ENCODE data around the gene C1orf167. TPM values are rescaled to one million over a fixed set of nuclear protein-coding genes. Genes with fewer than 3 reads are reported as not detected.

Gene C1orf167
- total RNA-seq, 1 experiment from 2014 or later = not detected

GRCh38 chr1:11748294-11749202 lies 13.4 kb upstream of the C1orf167 start:
- H2AFZ ChIP-seq (ENCODE audit: low read length) = no peak overlapping the region
- ChIA-PET CTCF (no interaction called here), POLR2A (ENCODE audit: unreplicated experiment) (no interaction called here)
- ATAC-seq = no peak
- no peaks in the 10 kb centered on the region for H3K27me3 ChIP-seq (ENCODE audit: low read length)
- H3K9me2 ChIP-seq (replicated peaks; ENCODE audit: low read length) = no peaks in the 10 kb centered on the region
- peaks cover 14% of the 10 kb centered on the region for H3K4me1 ChIP-seq (ENCODE audit: insufficient read depth, low read length)
- H3K4me3 ChIP-seq (ENCODE audit: low read length) = no peak overlapping the region
- no peak for DNase-seq
- H3K9ac ChIP-seq (ENCODE audit: low read length) = no peak overlapping the region
- no peaks in the 10 kb centered on the region for H3K9me3 ChIP-seq (ENCODE audit: low read length)
- H3K27ac ChIP-seq (ENCODE audit: low read length) = no peak overlapping the region
- no peaks in the 10 kb centered on the region for H4K20me1 ChIP-seq (ENCODE audit: low read length)
- H3F3A ChIP-seq (ENCODE audit: low read length, unreplicated experiment) = peaks cover 4% of the 10 kb centered on the region
- TF ChIP-seq CTCF (conservative IDR thresholded peaks at IDR 0.05; ENCODE audit: low read depth, low read length) (no peak), EZH2 (IDR thresholded peaks at IDR 0.05; ENCODE audit: low read length, unreplicated experiment) (no peak), EZH2phosphoT487 (IDR thresholded peaks at IDR 0.05; ENCODE audit: borderline replicate concordance, low read length) (no peak)
- no peaks in the 10 kb centered on the region; the same call in 1 of the 2 replicates for H3K36me3 ChIP-seq (ENCODE audit: low read depth, low read length)
- BruUV-seq (replicated peaks) = no TSS peak
- intact Hi-C loops (cut with micrococcal nuclease) = no loop called here
- no peaks in the 10 kb centered on the region for H3K79me2 ChIP-seq (ENCODE audit: low read length)
- H3K4me2 ChIP-seq (ENCODE audit: low read length) = no peak overlapping the region

GRCh38 chr1:11749203-11749689 lies 12.7 kb upstream of the C1orf167 start:
- Histone ChIP-seq H4K20me1 (ENCODE audit: low read length) (no peaks in the 10 kb centered on the region), H3K4me1 (ENCODE audit: insufficient read depth, low read length) (peaks cover 14% of the 10 kb centered on the region), H2AFZ (ENCODE audit: low read length) (no peak overlapping the region), H3K79me2 (ENCODE audit: low read length) (no peaks in the 10 kb centered on the region), H3K9me3 (ENCODE audit: low read length) (no peaks in the 10 kb centered on the region), H3K9me2 (replicated peaks; ENCODE audit: low read length) (no peaks in the 10 kb centered on the region), H3K4me3 (ENCODE audit: low read length) (no peak overlapping the region), H3F3A (ENCODE audit: low read length, unreplicated experiment) (peaks cover 4% of the 10 kb centered on the region), H3K4me2 (ENCODE audit: low read length) (no peak overlapping the region), H3K9ac (ENCODE audit: low read length) (no peak overlapping the region), H3K27me3 (ENCODE audit: low read length) (no peaks in the 10 kb centered on the region), H3K27ac (ENCODE audit: low read length) (no peak overlapping the region), H3K36me3 (ENCODE audit: low read depth, low read length) (no peaks in the 10 kb centered on the region; the same call in 1 of the 2 replicates)
- TF ChIP-seq EZH2 (IDR thresholded peaks at IDR 0.05; ENCODE audit: low read length, unreplicated experiment) = no peak
- peak; percentile 42 for TF ChIP-seq CTCF (conservative IDR thresholded peaks at IDR 0.05; ENCODE audit: low read depth, low read length)
- no peak for TF ChIP-seq EZH2phosphoT487 (IDR thresholded peaks at IDR 0.05; ENCODE audit: borderline replicate concordance, low read length)
- ATAC-seq = peak; percentile 26; the same call in 1 of the 2 replicates
- no TSS peak for BruUV-seq (replicated peaks)
- no peak for DNase-seq
- intact Hi-C loops (cut with micrococcal nuclease) = no loop called here
- POLR2A ChIA-PET (ENCODE audit: unreplicated experiment) = no interaction called here
- CTCF ChIA-PET = no interaction called here

- Histone ChIP-seq H3K79me2 (ENCODE audit: low read length) (no peaks in the 10 kb centered on the region), H2AFZ (ENCODE audit: low read length) (no peak overlapping the region), H3K27ac (ENCODE audit: low read length) (no peak overlapping the region), H3F3A (ENCODE audit: low read length, unreplicated experiment) (peaks cover 4% of the 10 kb centered on the region), H3K27me3 (ENCODE audit: low read length) (no peaks in the 10 kb centered on the region), H3K9ac (ENCODE audit: low read length) (no peak overlapping the region), H3K4me2 (ENCODE audit: low read length) (no peak overlapping the region), H3K36me3 (ENCODE audit: low read depth, low read length) (no peaks in the 10 kb centered on the region; the same call in 1 of the 2 replicates), H3K9me2 (replicated peaks; ENCODE audit: low read length) (no peaks in the 10 kb centered on the region), H3K9me3 (ENCODE audit: low read length) (no peaks in the 10 kb centered on the region), H3K4me3 (ENCODE audit: low read length) (no peak overlapping the region), H3K4me1 (ENCODE audit: insufficient read depth, low read length) (peaks cover 14% of the 10 kb centered on the region), H4K20me1 (ENCODE audit: low read length) (no peaks in the 10 kb centered on the region)
- intact Hi-C loops (cut with micrococcal nuclease) = no loop called here
- DNase-seq (no peak), ATAC-seq (no peak)
- CTCF ChIA-PET = no interaction called here
- BruUV-seq (replicated peaks) = no TSS peak
- TF ChIP-seq CTCF (conservative IDR thresholded peaks at IDR 0.05; ENCODE audit: low read depth, low read length) = no peak
- no peak for TF ChIP-seq EZH2phosphoT487 (IDR thresholded peaks at IDR 0.05; ENCODE audit: borderline replicate concordance, low read length)
- TF ChIP-seq EZH2 (IDR thresholded peaks at IDR 0.05; ENCODE audit: low read length, unreplicated experiment) = no peak
- POLR2A ChIA-PET (ENCODE audit: unreplicated experiment) = no interaction called here
Observed at GRCh38 chr1:11749996-11750395, 12.0 kb upstream of the C1orf167 start.

Data from PC-3 (cell line).